AG09319 (cell line): ENCODE measurements around the gene CNTNAP5.

Experiments
- DNase-seq: peaks from one replicate; pipeline ENCODE4 v3.0.0-alpha.2; 2010; ENCODE audit warnings: low read depth; ENCODE audit errors: extremely low read depth
- CTCF ChIP-seq: IDR thresholded peaks from 2 replicates; pipeline ENCODE4 v1.5.1; 2011; ENCODE audit warnings: low read depth, mild to moderate bottlenecking, inconsistent platforms, low read length, moderate library complexity

The CNTNAP5 gene

GRCh38 chr2:124147552-124147951, 122.5 kb downstream of the CNTNAP5 start:
- DNase-seq, result no peak
- no peak for TF ChIP-seq CTCF

GRCh38 chr2:124149571-124149970, 124.5 kb downstream of the CNTNAP5 start:
- TF ChIP-seq CTCF, result no peak
- DNase-seq, result no peak

- no peak for TF ChIP-seq CTCF
- no peak for DNase-seq
Measured at GRCh38 chr2:124151691-124152090, 126.6 kb downstream of the CNTNAP5 start.

- TF ChIP-seq CTCF, result no peak
- DNase-seq, result no peak
Measured at GRCh38 chr2:124153713-124154112, 128.6 kb downstream of the CNTNAP5 start.

GRCh38 chr2:124159166-124159565, 134.1 kb downstream of the CNTNAP5 start:
- no peak for TF ChIP-seq CTCF

GRCh38 chr2:124161542-124161941, 136.5 kb downstream of the CNTNAP5 start:
- no peak for DNase-seq
- TF ChIP-seq CTCF, result no peak

More at GRCh38 chr2:124159166-124159565, 134.1 kb downstream of the CNTNAP5 start:
- no peak for DNase-seq

GRCh38 chr2:124162256-124162655, 137.2 kb downstream of the CNTNAP5 start:
- DNase-seq, result no peak
- no peak for TF ChIP-seq CTCF
